ENCODE data around the gene SSBP2.
"Not testable (repeated sequence)": the region's sequence is repeated elsewhere in the genome, so short reads cannot be mapped to it uniquely, and the experiment has no call there.

Gene SSBP2

DNA sequence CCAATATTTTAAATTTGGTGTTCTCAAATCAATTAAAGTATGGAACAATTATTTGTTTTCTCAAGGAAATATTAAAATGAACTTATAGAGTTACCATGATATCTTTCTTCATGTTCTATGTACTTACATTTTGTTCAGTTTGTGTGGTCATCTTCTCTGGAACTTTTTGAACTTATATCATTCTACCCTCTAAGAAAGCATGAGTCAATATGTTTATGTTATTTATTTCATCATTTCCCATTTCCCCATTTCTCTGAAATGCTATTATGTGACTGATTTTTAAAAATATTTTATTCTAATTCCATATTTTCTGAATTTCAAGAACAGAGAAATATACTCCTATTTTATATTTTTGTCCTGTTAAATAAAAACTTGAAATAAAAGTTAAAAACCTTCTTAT lies 233.4 kb downstream of the SSBP2 start:
- no peak for DNase-seq

- no peak for DNase-seq
Measured at GRCh38 chr5:81516091-81516490, 234.8 kb downstream of the SSBP2 start.

DNA sequence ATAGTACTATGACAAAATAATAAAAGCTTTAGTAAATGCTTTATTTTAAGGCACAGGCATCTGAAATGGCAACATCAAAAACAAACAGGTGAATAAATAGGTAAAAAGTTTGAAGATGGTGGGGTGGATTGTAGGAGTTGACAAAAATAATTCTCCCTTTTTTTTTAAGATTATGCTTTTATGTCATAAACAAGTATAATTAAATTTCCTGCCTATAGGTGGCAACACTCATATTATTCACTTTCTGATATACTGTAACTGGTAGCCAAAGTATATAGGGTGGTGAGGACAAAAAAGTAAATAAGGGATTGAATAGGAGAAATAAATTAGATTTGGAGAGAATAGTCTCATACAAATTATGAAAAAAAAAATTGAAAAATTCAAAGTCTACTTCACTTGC lies 236.9 kb downstream of the SSBP2 start:
- no peak for DNase-seq

DNA sequence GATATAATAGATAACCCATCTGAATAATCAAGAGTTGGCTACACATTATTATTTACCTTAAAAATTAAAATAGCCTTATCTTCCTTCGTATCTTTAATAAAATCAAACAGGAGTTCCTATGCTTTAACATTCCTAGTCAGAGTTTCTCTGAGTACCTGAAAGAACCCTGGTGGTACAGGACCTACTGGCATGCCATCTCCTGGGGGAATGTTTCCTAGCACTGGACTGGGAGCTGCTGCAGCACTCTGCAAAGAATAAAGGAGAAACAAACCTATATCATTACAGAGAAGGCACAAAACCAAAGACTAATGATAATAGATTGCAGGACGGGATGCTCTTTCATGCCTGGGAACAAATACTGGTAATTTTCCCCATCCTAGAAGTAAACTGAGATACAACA lies 237.4 kb downstream of the SSBP2 start:
- no peak for DNase-seq

DNA sequence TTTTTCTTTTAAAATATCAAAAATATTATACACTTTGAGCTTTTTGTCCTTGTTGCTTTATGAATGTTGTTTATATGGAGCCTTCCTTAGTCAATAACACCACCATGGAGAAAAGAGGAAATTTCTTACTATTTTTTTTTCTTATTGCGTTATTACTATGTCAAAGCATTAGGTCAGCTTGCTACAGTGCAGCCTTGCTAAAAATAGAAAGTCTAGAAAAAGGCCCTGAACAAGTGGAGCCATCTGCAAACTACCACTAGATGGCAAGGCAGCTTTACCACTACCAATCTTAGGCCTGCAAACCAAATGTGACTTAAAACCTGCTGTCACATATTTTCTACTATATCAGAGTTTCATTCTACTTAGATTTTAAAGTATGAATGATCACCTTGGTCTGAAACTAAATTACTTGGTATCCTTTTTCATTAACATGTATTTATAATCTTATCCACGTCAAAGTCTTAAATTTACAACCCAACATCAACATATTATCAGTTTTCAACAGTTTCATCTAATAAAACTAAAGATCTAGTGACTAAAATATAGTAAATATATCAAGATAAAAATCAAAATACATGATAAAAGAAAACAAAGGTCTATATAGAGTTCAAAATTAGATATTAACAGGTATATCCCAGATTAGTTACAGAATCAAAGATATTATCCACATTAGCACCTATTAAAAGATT lies 243.9 kb downstream of the SSBP2 start:
- DNase-seq = peak; percentile 23

GRCh38 chr5:81506378-81506777 lies 244.5 kb downstream of the SSBP2 start:
- no peak for DNase-seq

- no peak for DNase-seq
Measured at GRCh38 chr5:81505672-81506071, 245.2 kb downstream of the SSBP2 start.

- not testable (repeated sequence) for DNase-seq
Measured at GRCh38 chr5:81503602-81504001, 247.3 kb downstream of the SSBP2 start.

DNA sequence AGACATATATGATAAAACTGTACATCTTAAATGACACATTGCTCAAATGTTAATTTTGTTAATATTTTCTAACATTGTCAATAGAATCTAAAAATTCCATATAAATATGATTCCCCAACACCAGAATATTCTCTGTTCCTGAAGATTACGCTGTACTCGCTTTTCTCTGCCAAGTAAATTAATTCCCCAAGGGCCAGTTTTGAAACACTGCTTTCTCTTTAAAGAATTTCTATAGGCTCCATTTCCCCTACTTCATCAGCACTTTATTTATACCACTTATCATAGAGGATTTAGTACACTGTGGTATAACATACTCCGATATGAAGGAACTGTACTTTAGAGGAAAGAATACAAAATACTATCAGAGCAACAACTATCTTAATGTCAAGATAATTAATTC lies 255.6 kb downstream of the SSBP2 start:
- DNase-seq = no peak

GRCh38 chr5:81488862-81489261 lies 262.0 kb downstream of the SSBP2 start:
- no peak for DNase-seq

- DNase-seq = no peak
Measured at GRCh38 chr5:81486711-81487110, 264.2 kb downstream of the SSBP2 start.

DNA sequence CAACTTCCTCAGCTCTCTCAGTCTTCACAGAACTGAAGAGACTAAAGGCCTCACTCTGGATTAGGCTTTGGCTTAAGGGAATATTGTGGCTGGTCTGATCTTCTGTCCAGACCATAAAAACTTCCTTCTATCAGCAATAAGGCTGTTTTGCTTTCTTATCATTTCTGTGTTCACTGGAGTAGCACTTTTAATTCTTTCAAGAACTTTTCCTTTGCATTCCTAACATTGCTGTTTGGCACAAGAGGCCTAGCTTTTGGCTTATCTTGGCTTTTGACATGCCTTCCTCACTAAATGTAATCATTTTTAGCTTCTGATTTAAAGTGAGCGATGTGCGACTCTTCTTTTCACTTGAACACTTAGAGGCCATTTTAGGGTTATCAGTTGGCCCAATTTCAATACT lies 268.3 kb downstream of the SSBP2 start:
- no peak for DNase-seq

DNA sequence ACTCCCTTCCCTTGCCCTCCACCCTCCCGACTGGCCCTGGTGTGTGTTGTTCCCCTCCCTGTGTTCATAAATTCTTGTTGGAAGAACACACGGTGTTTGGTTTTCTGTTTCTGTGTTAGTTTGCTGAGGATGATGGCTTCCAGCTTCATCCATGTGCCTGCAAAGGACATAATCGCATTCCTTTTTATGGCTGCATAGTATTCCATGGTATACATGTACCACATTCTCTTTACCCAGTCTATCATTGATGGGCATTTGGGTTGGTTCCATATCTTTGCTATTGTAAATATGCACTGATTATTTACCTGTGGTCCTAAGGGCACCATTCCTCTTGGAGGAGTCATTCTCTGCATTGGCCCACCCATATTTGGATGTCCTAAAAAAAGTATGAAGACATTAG lies 277.5 kb downstream of the SSBP2 start:
- DNase-seq = not testable (repeated sequence)

- no peak for DNase-seq
Measured at GRCh38 chr5:81469676-81470075, 281.2 kb downstream of the SSBP2 start.

- no peak for DNase-seq
Measured at GRCh38 chr5:81450940-81451339, 300.0 kb downstream of the SSBP2 start.

DNA sequence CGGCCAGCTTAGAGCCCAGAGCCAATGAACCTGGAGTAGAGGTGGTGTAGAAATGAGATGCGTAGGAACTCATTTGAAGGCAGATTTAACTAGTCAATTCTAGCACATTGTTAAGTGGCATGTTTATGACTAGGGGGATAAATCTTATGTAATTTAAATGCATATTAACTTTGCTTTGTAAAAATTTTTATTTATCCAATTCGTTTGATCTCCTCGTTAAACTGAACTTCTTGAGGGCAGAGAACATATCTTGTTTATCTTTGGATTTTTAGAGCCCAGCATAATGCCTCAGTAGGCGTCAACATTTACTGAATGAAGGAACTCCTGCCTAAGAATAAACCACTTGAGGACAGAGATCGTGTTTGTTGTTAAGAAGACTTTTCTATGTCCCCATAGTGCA lies 315.9 kb downstream of the SSBP2 start:
- no peak for DNase-seq

DNA sequence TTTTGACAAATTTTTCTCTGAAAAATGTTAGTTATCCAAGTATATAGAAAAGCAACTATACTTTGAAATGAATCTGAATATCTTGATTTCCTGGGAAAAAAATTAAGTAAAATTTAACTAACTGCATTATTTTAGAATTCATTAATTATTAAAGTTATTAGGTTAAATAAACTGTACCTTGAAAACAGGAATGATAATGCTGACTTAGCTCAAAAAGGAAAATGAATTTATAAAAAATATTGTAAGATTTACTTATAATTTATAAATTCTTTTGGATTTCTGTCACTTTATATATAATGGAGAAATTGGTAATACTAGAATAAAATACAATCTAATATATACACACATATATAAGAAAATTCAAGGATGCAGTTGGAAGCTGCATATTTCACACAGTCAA lies 320.9 kb downstream of the SSBP2 start:
- no peak for DNase-seq

DNA sequence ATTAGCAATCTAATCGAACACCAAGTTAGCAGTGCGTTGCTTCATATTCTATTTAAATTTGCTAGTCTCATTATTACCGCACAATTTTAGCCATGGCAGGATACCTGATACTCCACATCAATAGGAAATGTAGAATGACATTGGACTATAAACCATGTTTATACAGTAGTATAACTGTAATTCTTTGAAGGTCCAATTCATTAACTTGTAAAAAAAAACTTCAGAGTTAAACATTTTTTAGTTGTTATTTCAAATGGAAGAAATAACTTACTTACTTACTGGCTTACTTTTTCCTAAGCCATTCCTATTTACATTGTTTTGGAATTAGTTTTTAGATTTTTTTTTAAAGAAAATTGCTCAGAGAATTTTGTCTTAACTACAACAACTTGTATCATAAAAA lies 321.5 kb downstream of the SSBP2 start:
- DNase-seq = no peak

DNA sequence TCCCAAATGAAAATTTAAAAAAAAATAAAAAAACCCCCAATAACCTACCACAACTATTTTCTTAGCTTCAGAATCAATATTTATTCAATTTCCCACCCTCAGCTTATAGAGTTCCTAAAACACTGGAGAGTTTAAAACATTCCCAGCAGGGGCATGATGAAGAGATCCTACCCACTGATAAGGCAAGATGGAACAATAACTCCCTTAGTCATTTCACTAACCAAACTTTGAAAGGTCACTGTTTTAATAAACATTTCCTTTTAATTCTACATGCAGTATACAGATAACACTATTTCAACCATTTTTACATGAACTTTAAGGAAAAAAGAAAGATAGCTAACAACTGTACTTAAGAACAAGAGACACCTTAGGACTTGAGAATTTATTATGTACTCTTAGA lies 322.0 kb downstream of the SSBP2 start:
- DNase-seq = no peak

DNA sequence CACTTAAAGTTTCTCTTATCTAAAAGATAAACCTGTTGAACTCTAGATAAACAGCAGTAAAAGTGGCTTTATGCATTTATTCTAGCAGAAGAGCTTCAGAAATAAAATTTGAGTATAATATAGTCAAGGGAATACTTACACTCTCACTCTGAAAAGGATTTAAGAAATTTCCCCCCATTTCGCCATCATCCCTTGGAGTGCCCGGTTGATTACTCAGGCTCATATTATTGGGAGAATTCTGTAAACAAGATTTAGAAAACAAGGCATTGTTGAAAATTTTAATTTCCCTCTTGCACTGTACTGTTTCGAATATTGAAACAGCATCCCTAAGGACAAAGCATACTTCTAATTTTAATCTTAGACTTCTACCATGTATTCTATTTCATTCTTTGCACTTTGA lies 322.5 kb downstream of the SSBP2 start:
- no peak for DNase-seq

GRCh38 chr5:81427566-81427965 lies 323.3 kb downstream of the SSBP2 start:
- no peak for DNase-seq

DNA sequence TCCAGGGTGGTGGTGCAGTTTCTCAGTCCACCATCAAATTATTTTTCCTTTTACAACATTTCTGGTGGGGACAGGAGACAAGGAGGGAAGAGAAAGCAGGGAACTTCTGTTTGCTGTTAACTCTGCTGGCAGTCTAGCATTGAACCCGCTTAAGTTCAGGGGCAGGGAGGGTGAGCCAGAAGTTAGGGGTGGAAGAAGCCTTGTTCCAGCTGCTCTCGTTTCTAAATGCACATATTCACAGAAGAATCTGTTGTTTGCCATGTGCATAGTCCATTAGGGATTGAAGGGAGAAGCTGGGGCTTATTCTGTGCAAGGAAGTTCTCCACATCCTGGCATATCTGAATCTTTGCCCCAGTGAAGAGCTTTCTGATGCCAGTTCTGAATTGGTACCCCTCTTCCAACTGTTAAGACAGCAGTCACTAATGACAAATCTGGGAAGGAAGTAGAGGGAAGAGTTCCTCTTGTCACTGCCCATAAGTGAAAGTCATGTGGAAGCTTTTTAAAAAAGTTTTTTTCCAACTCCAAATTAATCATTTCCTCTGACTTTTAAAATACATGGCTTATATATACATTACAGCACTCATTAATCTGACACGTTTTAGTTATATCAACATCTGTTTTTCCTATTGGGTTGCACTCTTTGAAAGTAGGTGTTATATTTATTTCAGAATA lies 324.4 kb downstream of the SSBP2 start:
- no peak for DNase-seq

DNA sequence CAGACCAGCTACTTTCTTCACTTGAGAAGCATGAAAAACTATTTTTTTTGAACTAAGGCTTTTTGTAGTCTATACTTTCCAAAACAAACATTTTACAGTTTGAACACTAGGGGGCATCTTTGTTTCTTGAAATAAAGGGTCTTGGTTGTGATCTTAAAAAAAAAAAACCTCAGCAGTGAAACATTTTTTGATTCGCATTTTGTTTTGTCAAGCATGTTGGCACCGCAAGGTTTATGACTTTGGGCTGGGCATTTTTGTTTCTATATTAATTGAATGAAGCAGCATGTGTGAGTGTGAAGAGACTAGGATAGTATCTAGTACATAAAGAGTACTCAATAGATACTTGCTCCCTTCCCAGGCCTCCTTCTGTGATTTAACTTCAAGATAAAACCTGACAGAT lies 325.3 kb downstream of the SSBP2 start:
- no peak for DNase-seq

DNA sequence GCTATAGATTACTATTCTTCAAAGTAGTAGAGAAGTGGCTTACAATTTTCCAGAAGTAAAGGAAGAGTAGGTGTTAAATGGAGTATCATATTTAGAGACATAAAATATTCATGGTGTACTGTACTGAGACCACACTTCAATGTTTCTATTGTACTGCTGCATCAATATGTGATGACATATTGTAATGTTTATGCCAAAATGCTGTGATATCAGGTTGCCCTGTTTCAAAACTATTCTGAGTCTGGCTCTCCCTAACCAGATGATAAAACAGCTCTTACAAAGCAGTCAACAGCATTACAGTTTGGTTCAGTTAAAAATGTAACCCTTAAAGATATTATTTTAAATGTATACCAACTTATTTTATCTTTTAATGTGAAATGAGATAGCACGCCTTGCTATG lies 326.2 kb downstream of the SSBP2 start:
- DNase-seq = no peak

- no peak for DNase-seq
Measured at GRCh38 chr5:81422671-81423070, 328.2 kb downstream of the SSBP2 start.

All from stimulated activated CD4-positive, alpha-beta T cell treated with anti-CD3 and anti-CD28 coated beads, Interleukin-4, amount 100 ng/mL, for 24 hours (primary cell).